Middle frontal gyrus (tissue), 1 donor: ENCODE measurements around the gene ADGRG4.
"Not testable (repeated sequence)": the region's sequence is repeated elsewhere in the genome, so short reads cannot be mapped to it uniquely, and the experiment has no call there.

Experiments used
- DNase-seq: peaks from one replicate; pipeline ENCODE4 v3.0.0-alpha.2; 2015; ENCODE audit warnings: low spot score; ENCODE audit errors: extremely low spot score

ADGRG4 gene, protein sequence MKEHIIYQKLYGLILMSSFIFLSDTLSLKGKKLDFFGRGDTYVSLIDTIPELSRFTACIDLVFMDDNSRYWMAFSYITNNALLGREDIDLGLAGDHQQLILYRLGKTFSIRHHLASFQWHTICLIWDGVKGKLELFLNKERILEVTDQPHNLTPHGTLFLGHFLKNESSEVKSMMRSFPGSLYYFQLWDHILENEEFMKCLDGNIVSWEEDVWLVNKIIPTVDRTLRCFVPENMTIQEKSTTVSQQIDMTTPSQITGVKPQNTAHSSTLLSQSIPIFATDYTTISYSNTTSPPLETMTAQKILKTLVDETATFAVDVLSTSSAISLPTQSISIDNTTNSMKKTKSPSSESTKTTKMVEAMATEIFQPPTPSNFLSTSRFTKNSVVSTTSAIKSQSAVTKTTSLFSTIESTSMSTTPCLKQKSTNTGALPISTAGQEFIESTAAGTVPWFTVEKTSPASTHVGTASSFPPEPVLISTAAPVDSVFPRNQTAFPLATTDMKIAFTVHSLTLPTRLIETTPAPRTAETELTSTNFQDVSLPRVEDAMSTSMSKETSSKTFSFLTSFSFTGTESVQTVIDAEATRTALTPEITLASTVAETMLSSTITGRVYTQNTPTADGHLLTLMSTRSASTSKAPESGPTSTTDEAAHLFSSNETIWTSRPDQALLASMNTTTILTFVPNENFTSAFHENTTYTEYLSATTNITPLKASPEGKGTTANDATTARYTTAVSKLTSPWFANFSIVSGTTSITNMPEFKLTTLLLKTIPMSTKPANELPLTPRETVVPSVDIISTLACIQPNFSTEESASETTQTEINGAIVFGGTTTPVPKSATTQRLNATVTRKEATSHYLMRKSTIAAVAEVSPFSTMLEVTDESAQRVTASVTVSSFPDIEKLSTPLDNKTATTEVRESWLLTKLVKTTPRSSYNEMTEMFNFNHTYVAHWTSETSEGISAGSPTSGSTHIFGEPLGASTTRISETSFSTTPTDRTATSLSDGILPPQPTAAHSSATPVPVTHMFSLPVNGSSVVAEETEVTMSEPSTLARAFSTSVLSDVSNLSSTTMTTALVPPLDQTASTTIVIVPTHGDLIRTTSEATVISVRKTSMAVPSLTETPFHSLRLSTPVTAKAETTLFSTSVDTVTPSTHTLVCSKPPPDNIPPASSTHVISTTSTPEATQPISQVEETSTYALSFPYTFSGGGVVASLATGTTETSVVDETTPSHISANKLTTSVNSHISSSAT (N-terminal part only)

DNA sequence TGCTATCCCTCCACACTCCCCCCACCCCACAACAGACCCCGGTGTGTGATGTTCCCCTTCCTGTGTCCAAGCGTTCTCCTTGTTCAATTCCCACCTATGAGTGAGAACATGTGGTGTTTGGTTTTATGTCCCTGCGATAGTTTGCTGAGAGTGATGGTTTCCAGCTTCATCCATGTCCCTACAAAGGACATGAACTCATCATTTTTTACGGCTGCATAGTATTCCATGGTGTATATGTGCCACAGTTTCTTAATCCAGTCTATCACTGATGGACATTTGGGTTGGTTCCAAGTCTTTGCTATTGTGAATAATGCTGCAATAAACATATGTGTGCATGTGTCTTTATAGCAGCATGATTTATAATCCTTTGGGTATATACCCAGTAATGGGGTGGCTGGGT, at the start of gene ADGRG4:
Gene ADGRG4, plus strand, starts transcription at position 243 of the 400 bp plus-strand sequence. CDS start 7,815 bp downstream, outside the sequence.
- DNase-seq: not testable (repeated sequence)

DNA sequence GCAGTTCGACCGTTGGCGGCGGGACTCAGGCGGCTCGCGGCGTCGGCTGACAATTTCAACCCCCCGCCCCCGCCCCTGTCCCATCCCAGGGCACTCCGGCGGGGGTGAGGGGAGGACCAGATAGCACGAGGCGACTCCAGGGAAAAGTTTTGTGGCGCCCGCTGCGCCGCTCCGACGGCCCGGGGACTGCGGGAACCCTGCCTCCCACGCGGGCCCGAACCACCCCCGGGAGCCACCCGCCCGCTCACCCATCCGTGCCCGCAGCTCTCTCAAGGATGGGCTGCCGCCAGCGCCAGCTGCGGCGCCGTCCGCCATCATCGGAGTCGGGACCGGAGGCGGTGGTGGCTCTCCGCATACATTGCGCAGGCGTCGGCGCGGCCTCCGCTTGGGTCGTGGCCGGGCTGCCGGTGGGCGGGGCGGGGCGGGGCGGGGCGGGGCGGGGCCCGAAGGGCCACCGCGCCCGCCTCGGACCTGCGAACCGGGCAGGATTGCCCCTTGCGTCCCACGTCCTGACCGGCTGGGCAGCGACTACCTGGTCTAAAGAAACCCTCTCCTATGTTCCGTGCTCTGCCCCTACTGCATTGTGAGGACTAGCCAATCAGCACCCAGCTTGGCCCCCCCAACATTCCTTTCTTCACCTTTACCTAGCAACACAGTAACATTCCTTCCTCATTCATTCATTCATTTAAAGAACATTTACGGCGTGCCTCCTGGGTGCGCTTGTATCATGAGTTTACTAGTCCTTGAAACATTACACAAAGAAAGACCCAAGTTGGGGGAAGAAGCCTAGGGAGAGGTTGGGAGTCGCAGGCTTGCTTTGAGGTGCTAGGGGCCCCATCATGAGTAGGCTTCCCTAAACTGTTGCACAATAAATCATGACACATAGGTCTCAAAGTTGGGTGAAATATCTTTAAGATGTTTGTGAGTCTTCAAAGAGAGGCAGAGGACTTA, 49.4 kb upstream of the ADGRG4 start, which contains the start of gene MAP7D3:
Gene MAP7D3, minus strand, starts transcription at position 360 of the 951 bp plus-strand sequence. Its CDS starts 42 bp downstream, at position 318.
- no peak for DNase-seq

DNA sequence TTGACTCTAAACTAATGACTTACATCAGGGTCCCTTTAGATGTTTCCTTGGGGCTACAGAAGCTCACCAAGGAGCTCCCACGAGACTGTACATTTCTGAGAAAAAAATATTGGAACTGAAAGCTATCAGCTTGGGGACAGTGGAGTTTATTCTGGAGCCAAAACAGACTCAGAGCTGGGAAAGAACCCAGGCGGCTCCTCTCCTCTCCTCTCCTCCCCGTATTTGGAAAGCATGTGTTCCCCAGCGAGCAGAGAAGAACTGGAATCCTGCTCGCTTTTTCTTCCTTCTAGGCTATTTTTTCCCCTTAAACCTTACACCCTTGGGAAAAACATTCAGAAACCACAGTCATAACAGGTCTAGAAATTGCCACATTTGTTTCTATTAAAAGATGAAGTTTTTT, 45.2 kb upstream of the ADGRG4 start:
- DNase-seq: no peak

DNA sequence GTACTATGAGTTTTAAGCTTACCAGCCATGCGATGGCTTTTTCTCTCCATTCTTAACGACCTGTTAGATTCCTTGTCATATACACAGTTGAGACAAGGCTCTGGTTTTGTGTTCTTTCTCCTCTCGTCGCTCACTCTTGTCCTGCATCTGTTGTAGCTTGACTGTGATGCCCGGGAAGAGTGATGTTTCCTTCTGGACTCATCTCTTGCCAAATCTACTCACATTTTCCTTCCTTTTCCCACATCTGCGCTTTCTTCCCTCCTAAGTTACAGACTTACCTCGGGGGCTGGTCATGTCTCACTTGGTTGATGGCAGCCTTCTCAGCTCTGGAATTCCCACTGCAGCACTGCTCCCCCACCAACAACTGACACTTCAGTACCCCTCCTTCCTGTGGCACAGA, 44.7 kb upstream of the ADGRG4 start:
- DNase-seq: no peak

DNA sequence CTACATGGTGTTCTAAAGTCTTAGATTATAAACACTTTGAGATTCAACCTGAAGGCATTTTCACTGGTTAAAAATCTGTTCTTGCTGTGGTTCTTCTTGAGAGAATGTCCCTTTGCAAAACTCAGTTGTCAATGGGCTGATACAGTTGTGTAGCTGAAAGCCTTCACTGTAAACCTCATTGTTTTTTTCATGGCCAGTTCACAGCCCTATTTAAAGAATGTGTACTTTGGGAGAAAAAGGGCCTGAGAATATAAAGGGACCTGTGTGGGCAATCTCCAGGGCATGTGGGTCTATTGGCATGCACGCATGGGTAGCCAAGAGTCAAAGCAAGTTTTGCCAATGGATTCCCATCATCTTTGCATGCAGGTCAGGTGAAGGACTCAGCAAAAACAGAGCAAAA, 41.8 kb upstream of the ADGRG4 start:
- no peak for DNase-seq

DNA sequence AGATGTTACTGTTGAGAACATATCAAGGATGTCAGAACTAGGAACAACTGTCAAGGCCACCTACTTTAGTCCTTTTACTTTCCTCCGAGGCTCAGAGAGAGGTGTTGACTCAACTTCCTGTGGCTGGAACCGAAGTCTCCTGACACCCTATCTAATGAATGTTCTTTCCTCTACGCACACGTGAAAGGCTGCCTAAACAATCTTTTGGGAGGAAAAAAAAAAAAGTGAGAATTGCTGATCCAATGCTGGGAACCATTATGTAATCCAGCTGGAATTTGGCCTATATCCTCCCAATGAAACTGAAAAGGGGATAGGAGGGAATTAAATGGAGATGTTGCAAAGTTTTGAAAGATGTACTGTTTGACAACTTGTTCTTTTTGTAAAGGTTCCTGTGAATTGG, 41.2 kb upstream of the ADGRG4 start:
- no peak for DNase-seq

DNA sequence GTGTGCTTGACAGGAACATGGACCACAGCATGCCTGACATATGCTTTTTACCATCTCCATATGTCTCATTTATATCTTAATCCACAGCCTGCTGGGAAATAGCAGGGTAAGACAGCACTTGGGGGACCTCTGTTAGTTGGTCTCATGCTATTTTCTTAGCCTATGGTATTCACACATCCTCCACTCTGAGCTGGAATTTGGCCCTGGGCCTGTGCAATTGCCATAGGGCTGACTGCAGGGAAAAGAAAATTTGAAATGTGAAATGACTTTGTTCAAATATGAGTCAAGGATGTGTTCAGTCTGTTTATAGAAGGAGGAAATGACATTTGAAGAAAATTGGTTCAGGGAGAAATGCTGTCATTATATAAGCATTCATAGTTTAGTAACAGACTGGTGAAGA, 40.0 kb upstream of the ADGRG4 start:
- peak; percentile 14 for DNase-seq

DNA sequence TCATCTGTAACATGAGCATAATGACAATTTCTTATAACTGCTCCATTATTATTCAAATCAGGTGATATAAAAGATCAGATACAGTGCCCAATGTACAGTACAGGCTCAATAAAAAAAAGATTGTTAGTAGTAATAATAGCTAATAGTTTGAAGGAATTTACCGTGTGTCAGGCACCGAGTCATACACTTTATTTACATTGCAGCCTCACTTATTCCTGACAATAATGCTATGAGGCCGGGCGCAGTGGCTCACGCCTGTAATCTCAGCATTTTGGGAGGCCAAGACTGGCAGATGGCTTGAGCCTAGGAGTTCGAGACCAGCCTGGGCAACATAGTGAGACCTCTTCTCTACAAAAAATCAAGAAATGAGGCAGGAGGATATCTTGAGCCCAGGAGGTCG, 39.4 kb upstream of the ADGRG4 start:
- DNase-seq: no peak

DNA sequence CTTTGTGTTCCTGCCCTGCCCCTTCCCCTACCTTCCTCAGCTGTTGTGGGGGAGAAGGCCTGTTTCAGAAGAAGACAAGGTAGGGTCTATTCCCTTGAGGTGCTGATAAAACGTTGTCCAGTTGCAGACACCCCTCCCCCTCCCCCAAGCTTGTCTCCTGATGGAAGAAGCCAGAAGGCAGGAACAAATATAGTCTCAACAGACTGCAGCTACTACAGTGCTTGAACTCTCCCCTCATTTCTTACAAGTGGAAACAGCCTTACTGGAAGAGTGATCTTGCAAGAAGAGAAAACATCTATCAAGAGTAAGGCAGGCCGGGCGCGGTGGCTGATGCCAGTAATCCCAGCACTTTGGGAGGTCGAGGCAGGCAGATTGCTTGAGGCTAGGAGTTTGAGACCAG, 38.5 kb upstream of the ADGRG4 start:
- DNase-seq: no peak

DNA sequence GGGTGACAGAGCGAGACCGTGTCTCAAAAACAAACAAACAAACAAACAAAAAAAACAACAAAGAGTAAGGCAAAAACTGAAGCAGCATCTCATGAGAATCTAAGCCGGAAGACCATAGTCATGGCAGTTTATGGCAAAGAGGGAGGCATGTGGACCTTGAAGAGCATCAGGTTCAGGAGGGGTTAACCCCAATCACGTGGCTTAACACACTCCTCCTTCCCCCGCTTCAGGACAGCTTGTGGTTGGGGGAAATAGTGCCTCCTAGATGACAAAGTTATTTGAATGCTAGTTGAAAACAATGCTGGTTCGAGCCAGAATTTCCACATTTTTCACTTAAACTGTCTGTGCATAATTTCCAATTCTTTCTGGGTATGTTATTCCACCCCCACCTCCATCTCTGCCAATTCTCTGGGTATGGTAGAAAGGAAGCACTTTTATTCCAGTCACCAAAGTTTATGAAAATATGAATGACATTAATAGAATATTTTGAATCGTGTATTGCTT, 37.9 kb upstream of the ADGRG4 start:
- no peak for DNase-seq

DNA sequence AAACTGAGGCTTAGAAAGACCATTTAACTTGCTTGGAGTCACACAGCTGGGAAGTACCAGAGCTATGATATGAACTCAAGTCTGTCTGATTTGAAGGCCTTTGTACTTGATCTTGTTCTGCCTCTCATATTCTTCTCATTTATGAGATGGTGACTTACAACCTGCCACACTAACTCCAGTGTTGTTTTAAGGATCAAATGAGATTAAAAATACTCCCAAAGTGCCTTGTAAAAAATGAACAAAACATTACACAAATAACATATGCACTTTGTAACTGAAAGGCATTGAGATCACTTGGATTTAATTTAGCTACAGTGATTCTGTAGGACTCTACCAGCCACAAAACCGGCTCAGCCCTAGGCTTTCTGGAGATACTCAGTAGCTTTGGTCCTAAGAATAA, 33.9 kb upstream of the ADGRG4 start:
- no peak for DNase-seq

DNA sequence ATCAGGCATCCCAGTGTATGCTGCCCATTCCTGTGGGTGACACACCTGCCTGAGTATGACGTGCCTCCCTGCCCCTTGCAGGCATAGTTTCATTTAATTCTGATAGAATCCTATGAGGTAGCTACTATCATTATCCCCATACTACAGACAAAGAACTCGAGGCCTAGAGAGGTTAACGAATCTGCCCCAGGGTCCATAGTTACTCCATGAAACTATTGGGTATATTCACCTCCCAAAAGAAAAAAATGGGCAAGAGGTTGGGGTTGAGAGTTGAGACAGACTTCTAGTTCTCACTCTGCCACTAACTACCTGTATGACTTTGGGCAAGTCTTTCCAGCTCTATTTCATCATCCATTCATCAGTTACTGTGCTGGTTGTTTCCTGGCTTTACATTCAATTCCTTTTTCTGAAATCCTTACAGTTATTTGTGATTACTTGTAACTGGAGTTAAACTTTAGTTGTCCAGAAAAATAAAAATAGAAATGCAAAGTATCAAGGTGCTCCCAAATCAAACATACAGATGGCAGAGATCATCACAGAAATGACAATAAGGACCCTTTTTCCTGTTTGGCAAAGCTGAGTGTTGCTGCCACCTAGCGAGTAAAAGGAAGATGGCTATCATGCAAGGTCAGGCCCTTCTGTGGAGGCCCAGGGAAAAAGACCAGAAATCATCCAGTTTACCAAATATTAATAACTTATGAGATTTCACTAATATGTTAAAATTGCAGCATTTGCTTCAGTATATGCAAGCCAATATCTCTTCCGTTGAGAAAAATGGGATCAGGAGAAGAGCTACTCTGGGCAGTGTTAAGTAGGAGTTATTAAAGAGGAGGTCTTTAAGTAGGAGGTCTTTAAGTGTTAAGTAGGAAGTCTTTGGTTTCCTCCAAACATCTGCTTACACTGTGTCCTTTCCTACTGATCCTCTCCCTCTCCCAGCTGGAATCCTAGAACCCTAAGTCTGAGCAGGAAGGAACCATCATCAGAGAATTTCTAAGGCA, 32.4 kb upstream of the ADGRG4 start:
- no peak for DNase-seq

DNA sequence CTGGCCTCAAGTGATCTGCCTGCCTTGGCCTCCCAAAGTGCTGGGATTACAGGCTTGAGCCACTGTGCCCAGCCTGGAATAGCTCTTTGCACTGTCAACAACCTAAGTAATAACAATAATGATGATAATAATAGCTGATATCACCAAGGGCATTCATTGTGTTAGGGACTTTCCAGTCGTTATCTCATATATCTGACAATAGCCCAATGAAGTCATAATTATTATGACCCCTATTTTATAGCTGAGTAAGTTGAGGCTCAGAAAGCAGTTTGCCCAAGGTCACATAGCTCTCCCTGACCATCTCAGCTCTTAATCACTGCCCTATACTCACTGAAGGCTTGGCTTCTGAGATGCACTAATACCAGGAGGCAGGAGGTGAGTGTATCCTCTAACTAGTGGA, 30.8 kb upstream of the ADGRG4 start:
- no peak for DNase-seq

DNA sequence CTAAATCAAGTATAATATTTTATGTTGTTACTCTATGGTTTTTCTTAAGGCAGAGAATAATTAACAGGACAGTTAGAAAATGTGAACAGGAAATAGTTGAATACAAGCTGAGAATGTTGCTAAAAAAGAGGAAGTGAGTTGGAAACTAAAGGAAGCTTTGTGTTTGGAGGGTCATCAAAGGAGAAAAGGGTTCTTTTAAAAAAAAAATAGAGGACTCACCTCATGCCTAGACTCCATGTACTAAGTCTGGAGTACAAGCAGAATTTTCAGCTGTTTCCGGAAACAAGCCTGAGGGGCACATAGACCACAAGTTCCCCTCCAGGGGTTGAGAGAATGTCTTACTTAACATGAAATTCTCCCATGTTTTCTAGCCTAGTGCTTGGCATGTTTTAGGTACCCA, 29.5 kb upstream of the ADGRG4 start:
- DNase-seq: no peak

DNA sequence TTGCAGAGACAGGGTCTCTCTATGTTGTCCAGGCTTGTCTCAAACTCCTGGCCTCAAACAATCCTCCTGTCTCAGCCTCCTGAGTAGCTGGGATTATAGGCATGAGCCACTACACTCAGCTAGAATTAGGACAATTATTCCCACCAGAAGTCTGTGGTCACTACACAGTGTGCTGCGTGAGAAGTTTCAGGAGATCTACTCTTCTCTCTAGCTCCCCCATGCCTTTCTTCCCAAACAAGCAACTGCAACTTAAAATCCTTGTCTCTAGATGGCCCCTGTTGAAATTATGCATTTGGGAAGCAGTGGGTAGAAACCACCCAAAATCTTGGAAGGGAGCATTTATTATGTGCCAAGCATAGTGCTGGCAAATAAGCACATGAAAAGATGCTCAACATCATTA, 28.4 kb upstream of the ADGRG4 start:
- no peak for DNase-seq

DNA sequence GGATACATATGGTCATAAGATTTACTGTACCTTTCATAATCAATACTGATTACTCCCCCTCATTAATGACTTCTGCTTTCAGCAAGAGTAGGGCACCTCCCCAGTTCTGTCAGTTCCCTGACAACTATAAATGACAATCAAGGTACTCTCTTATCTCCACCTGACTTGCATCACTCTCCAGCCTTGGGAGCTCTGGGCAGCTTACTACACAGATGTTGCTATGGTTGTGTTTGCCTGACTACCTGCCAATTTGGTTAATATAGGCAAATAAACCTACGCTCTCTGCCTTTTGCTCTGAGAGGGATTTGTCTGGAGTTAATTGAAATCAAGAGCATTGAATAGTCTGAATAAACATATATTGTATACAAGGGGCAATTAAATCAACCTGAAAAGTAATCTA, 26.8 kb upstream of the ADGRG4 start:
- DNase-seq: no peak

DNA sequence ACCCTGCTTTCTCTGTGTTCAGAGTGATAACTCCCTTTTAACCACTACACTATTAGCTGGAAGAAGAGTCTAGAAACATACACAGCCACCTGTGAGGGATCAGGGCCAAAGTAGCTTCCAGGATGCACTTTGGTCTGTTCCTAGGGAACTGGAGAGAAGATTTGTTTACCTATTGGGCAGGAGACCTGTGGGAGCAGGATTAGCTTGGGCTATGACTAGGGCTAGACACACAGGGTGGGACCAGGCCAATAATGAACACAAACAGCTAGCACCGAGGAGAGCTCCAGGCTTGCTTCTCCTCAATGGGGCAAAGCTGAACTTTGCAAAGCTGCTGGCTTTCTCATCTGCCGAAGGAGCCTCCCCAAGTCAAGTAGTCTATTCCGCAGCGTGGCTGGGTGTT, 25.2 kb upstream of the ADGRG4 start:
- DNase-seq: no peak

DNA sequence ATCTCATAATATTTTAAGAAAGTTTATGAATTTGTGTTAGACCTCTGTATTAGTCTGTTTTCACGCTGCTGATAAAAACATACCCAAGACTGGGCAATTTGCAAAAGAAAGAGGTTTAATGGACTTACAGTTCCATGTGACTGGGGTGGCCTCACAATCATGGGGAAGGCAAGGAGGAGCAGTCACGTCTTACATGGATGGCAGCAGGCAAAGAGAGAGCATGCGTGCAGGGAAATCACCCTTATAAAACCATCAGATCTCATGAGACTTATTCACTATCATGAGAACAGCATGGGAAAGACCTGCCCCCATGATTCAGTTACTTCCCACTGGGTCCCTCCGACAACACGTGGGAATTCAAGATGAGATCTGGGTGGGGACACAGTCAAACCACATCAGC, 14.4 kb upstream of the ADGRG4 start:
- not testable (repeated sequence) for DNase-seq

DNA sequence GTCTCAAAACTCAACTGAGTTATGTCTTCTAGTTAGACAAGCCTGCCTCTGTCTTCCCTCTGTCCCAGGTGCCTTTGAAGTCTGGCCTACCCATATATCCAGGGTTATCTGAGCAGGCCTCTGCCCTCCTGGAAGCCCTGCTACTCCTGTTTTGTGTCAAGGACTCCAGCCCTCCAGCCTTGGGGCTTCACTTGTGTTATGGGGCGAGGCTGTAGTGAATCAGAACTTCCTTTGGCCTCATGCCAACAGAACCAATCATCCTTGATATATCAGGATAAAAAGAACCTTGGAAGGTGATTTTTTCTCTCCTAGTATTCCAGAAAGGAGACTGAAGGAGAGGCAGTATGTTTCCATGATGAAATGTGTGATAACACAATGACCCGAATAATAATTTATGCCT, 8.9 kb upstream of the ADGRG4 start:
- DNase-seq: no peak
